H9 (cell line): Measurements from ENCODE around the gene OR51E1. TPM values are rescaled to one million over a fixed set of nuclear protein-coding genes. Genes with fewer than 3 reads are reported as not detected.

Experiments
- DNase-seq: peaks from one replicate; pipeline ENCODE4 v3.0.0-alpha.2; 2017
- H2AFZ ChIP-seq: one replicate; pipeline ENCODE4 v1.6.1; 2013; ENCODE audit warnings: mild to moderate bottlenecking, low read length, control low read depth, moderate library complexity
- H2AK5ac ChIP-seq: 2 replicates; pipeline ENCODE4 v1.6.1; 2013; ENCODE audit warnings: low read length, control low read depth, mixed read lengths; ENCODE audit not compliant: insufficient read length
- H2BK120ac ChIP-seq: one replicate; pipeline ENCODE4 v1.6.1; 2013; ENCODE audit warnings: low read depth, mild to moderate bottlenecking, low read length, control low read depth, inconsistent platforms; ENCODE audit not compliant: poor library complexity, severe bottlenecking
- H2BK12ac ChIP-seq: 2 replicates; pipeline ENCODE4 v1.6.1; 2013; ENCODE audit warnings: low read length, control low read depth, mixed read lengths, low read depth; ENCODE audit not compliant: insufficient read length
- H2BK15ac ChIP-seq: 2 replicates; pipeline ENCODE4 v1.6.1; 2013; ENCODE audit warnings: low read depth, low read length, control low read depth
- H2BK20ac ChIP-seq: one replicate; pipeline ENCODE4 v1.6.1; 2013; ENCODE audit warnings: low read depth, mild to moderate bottlenecking, low read length, control low read depth, inconsistent platforms; ENCODE audit not compliant: poor library complexity, severe bottlenecking
- H2BK5ac ChIP-seq: 2 replicates; pipeline ENCODE4 v1.6.1; 2013; ENCODE audit warnings: low read length, control low read depth, mixed read lengths; ENCODE audit not compliant: insufficient read length
- H3K14ac ChIP-seq: 2 replicates; pipeline ENCODE4 v1.6.1; 2013; ENCODE audit warnings: low read length, control low read depth; ENCODE audit not compliant: insufficient read depth
- H3K18ac ChIP-seq: 2 replicates; pipeline ENCODE4 v1.6.1; 2013; ENCODE audit warnings: low read depth, mild to moderate bottlenecking, mixed read lengths, low read length, control low read depth; ENCODE audit not compliant: insufficient read length
- H3K23ac ChIP-seq: 2 replicates; pipeline ENCODE4 v1.6.1; 2013; ENCODE audit warnings: low read length, control low read depth, mixed read lengths, low read depth; ENCODE audit not compliant: insufficient read length
- H3K23me2 ChIP-seq: 2 replicates; pipeline ENCODE4 v1.6.1; 2013; ENCODE audit warnings: low read depth, mild to moderate bottlenecking, mixed read lengths, low read length, control low read depth; ENCODE audit not compliant: insufficient read length, poor library complexity, severe bottlenecking
- H3K27ac ChIP-seq: 2 replicates; pipeline ENCODE4 v1.5.1; 2013; ENCODE audit warnings: low read length, control low read depth, mixed read lengths, low read depth; ENCODE audit not compliant: insufficient read length
- H3K27me3 ChIP-seq: 2 replicates; pipeline ENCODE4 v1.6.1; 2013; ENCODE audit warnings: low read length, control low read depth, inconsistent platforms; ENCODE audit not compliant: insufficient read depth
- H3K4ac ChIP-seq: 2 replicates; pipeline ENCODE4 v1.6.1; 2013; ENCODE audit warnings: low read depth, mild to moderate bottlenecking, control low read depth, inconsistent platforms, low read length, moderate library complexity
- H3K4me1 ChIP-seq: 2 replicates; pipeline ENCODE4 v1.6.1; 2013; ENCODE audit warnings: low read length, control low read depth, inconsistent platforms; ENCODE audit not compliant: insufficient read depth
- H3K4me2 ChIP-seq: 2 replicates; pipeline ENCODE4 v1.6.1; 2013; ENCODE audit warnings: low read length, control low read depth, mixed read lengths; ENCODE audit not compliant: insufficient read length, insufficient read depth
- H3K56ac ChIP-seq: 2 replicates; pipeline ENCODE4 v1.6.1; 2013; ENCODE audit warnings: low read depth, mild to moderate bottlenecking, mixed read lengths, low read length, control low read depth; ENCODE audit not compliant: insufficient read length
- H3K79me1 ChIP-seq: 2 replicates; pipeline ENCODE4 v1.6.1; 2013; ENCODE audit warnings: low read depth, mild to moderate bottlenecking, moderate library complexity, low read length, control low read depth, inconsistent platforms; ENCODE audit not compliant: insufficient read depth, poor library complexity, severe bottlenecking
- H3K79me2 ChIP-seq: 2 replicates; pipeline ENCODE4 v1.6.1; 2013; ENCODE audit warnings: low read length, control low read depth, inconsistent platforms; ENCODE audit not compliant: insufficient read depth
- H3K9ac ChIP-seq: 2 replicates; pipeline ENCODE4 v1.6.1; 2013; ENCODE audit warnings: low read length, control low read depth, mixed read lengths; ENCODE audit not compliant: insufficient read length; ENCODE audit errors: extremely low read depth
- H3K9me3 ChIP-seq: one replicate; pipeline ENCODE4 v1.6.1; 2013; ENCODE audit warnings: low read depth, low read length, inconsistent platforms; ENCODE audit not compliant: control insufficient read depth
- H3T11ph ChIP-seq: one replicate; pipeline ENCODE4 v1.6.1; 2013; ENCODE audit warnings: mild to moderate bottlenecking, low read length, control low read depth, inconsistent platforms
- H4K20me1 ChIP-seq: one replicate; pipeline ENCODE4 v1.6.1; 2013; ENCODE audit not compliant: control insufficient read depth, insufficient read length, insufficient read depth
- H4K5ac ChIP-seq: 2 replicates; pipeline ENCODE4 v1.6.1; 2013; ENCODE audit warnings: low read depth, mild to moderate bottlenecking, mixed read lengths, low read length, control low read depth; ENCODE audit not compliant: insufficient read length
- H4K8ac ChIP-seq: replicated peaks from 2 replicates; pipeline ENCODE4 v1.6.1; 2013; ENCODE audit warnings: low read length, control low read depth, mixed read lengths, low read depth; ENCODE audit not compliant: insufficient read length
- H4K91ac ChIP-seq: 2 replicates; pipeline ENCODE4 v1.6.1; 2013; ENCODE audit warnings: low read depth, mild to moderate bottlenecking, moderate library complexity, mixed read lengths, low read length, control low read depth; ENCODE audit not compliant: insufficient read length
- H3K27ac Mint-ChIP-seq, 3 experiments: 2 replicates in 2 of 3; 3 replicates in 1 of 3; pipeline ENCODE4 v1.8.0; 2020 to 2021; ENCODE audit warnings: mixed read lengths in 3 of 3, mild to moderate bottlenecking in 1 of 3, moderate library complexity in 1 of 3
- H3K27me3 Mint-ChIP-seq: 2 replicates; pipeline ENCODE4 v1.8.0; 2021; ENCODE audit warnings: low read depth, mild to moderate bottlenecking, moderate library complexity, mixed read lengths
- H3K36me3 Mint-ChIP-seq, 3 experiments: 2 replicates in 2 of 3; 3 replicates in 1 of 3; pipeline ENCODE4 v1.8.0; 2020 to 2021; ENCODE audit warnings: low read depth in 3 of 3, mixed read lengths in 3 of 3; ENCODE audit not compliant: insufficient read depth in 1 of 3
- H3K4me1 Mint-ChIP-seq, 2 experiments: 2 replicates each; pipeline ENCODE4 v1.8.0; 2020; ENCODE audit warnings: mixed read lengths in 2 of 2
- H3K4me3 Mint-ChIP-seq, 2 experiments: 2 replicates in 1 of 2; 3 replicates in 1 of 2; pipeline ENCODE4 v1.8.0; 2020 to 2021; ENCODE audit warnings: mild to moderate bottlenecking in 2 of 2, mixed read lengths in 2 of 2, moderate library complexity in 1 of 2
- H3K9me3 Mint-ChIP-seq, 2 experiments: 2 replicates in 1 of 2; 3 replicates in 1 of 2; pipeline ENCODE4 v1.8.0; 2020; ENCODE audit warnings: mild to moderate bottlenecking in 2 of 2, mixed read lengths in 2 of 2, moderate library complexity in 1 of 2
- WGBS: extraction: QIAGEN DNeasy Blood & Tissue Kit; methylation state at CpG from one replicate; pipeline ENCODE4 v1.1.7; 2013; ENCODE audit warnings: missing lambda C conversion rate, low lambda C conversion rate, mixed read lengths; ENCODE audit not compliant: insufficient read length; ENCODE audit errors: extremely low coverage; 5-methylcytosine and 5-hydroxymethylcytosine counted together
- total RNA-seq: library from RNA; stranded (reverse); gene quantifications from 2 replicates; pipeline ENCODE4 v1.2.1, GENCODE V29; 2021
- TF ChIP-seq, protein P1 (sequence below): fragments of 200-600 bp; sonication (generic); conservative IDR thresholded peaks from 3 replicates; pipeline ENCODE4 v1.8.0; 2021; ENCODE audit warnings: antibody characterized with exemption, mild to moderate bottlenecking

OR51E1 gene
- total RNA-seq, 1 experiment from 2014 or later = not detected

DNA sequence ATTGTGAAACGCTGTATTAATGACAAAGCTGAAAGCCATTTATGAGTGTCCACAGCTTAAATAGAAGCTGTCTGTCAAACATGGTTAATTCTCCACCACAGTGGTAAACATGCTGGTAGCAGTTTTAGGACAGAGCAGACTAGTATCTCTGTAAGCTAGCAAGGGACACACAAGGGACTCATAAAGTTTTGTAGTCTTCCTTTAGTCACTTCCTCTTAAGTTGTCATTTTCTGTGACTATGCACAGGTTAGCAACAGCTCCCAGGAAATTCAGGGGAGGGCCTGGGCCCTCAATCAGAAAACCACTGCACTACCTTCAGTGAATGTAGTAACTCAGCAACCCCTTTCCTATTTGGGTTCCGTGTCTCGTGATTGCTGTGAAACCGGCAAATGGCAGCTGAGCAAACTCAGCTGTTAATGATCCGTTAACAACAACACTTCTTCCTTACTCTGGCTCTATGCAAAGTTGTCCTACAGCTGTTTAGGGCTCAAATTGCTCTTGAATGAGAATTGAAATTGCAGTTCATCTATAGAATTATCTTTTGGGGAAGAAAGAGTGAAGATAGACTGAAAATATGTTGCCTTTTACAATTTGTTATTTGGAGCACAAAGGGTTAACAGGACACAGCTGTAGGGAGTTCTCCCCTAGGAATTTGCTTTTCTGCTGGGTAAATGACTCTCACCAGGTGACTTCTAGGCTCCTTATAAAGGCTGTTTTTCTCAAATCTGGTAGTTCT lies 60.4 kb downstream of the OR51E1 start, which contains the start of gene MMP26:
TSS of gene MMP26 (plus strand) at position 731 of the 736 bp plus-strand sequence.
- H3K27ac ChIP-seq = peak within 1 kb of the TSS; percentile 58
- H3K4me1 ChIP-seq = peaks cover 4% of the 10 kb centered on the region; the same call in 1 of the 2 replicates
- no peak within 1 kb of the TSS for H4K8ac ChIP-seq
- H3K36me3 Mint-ChIP-seq = no peaks in the 10 kb centered on the region
- H3K27me3 Mint-ChIP-seq = no peaks in the 10 kb centered on the region
- H2BK20ac ChIP-seq = no peak within 1 kb of the TSS
- H3K4me3 Mint-ChIP-seq = peak within 1 kb of the TSS; percentile 29 to 45; a peak in 4 of 5 replicates
- no peak within 1 kb of the TSS for H3K14ac ChIP-seq
- H3K18ac ChIP-seq = peak within 1 kb of the TSS; percentile 56
- no peak within 1 kb of the TSS for H2AK5ac ChIP-seq
- H3K23me2 ChIP-seq = no peaks in the 10 kb centered on the region
- H3K9me3 Mint-ChIP-seq = no peaks in the 10 kb centered on the region; a peak in 1 of 5 replicates
- no peak within 1 kb of the TSS for H2BK12ac ChIP-seq
- WGBS = no CpG with 5 or more reads among the region's 5 CpGs
- H4K20me1 ChIP-seq = no peaks in the 10 kb centered on the region
- H2BK5ac ChIP-seq = no peak within 1 kb of the TSS
- no peak within 1 kb of the TSS for H2BK15ac ChIP-seq
- H4K91ac ChIP-seq = no peak within 1 kb of the TSS
- no peaks in the 10 kb centered on the region for H3K27me3 ChIP-seq
- no peak within 1 kb of the TSS for H3K23ac ChIP-seq
- no peak within 1 kb of the TSS for H4K5ac ChIP-seq
- TF ChIP-seq, protein P1, sequence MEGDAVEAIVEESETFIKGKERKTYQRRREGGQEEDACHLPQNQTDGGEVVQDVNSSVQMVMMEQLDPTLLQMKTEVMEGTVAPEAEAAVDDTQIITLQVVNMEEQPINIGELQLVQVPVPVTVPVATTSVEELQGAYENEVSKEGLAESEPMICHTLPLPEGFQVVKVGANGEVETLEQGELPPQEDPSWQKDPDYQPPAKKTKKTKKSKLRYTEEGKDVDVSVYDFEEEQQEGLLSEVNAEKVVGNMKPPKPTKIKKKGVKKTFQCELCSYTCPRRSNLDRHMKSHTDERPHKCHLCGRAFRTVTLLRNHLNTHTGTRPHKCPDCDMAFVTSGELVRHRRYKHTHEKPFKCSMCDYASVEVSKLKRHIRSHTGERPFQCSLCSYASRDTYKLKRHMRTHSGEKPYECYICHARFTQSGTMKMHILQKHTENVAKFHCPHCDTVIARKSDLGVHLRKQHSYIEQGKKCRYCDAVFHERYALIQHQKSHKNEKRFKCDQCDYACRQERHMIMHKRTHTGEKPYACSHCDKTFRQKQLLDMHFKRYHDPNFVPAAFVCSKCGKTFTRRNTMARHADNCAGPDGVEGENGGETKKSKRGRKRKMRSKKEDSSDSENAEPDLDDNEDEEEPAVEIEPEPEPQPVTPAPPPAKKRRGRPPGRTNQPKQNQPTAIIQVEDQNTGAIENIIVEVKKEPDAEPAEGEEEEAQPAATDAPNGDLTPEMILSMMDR = no peak
- H3K4me2 ChIP-seq = peak within 1 kb of the TSS; percentile 42
- no peak within 1 kb of the TSS for H3K56ac ChIP-seq
- H3K79me2 ChIP-seq = no peaks in the 10 kb centered on the region
- no peak within 1 kb of the TSS for H3K9ac ChIP-seq
- peaks cover 21 to 24% of the 10 kb centered on the region in 2 experiments for H3K4me1 Mint-ChIP-seq
- no peak within 1 kb of the TSS for H3T11ph ChIP-seq
- no peaks in the 10 kb centered on the region for H3K9me3 ChIP-seq
- peak within 1 kb of the TSS; percentile 71 to 95 (median 80) for H3K27ac Mint-ChIP-seq
- H3K79me1 ChIP-seq = no peaks in the 10 kb centered on the region
- no peak within 1 kb of the TSS for H3K4ac ChIP-seq
- peak within 1 kb of the TSS; percentile 95 for H2AFZ ChIP-seq
- no peak within 1 kb of the TSS for H2BK120ac ChIP-seq
- DNase-seq = peak; percentile 39
